Cardiac muscle cell (in vitro differentiated cells and primary cell): ENCODE data around the gene TEX29. TPM values are rescaled to one million over a fixed set of nuclear protein-coding genes. Genes with fewer than 3 reads are reported as not detected.

ENCODE experiments used
- DNase-seq, 2 donors: peaks; one replicate each; pipeline versions ENCODE4 v3.0.0 to v3.0.0-alpha.2; 2010 to 2017; ENCODE audit warnings: low read depth in 1 of 2, low spot score in 1 of 2
- H3K27ac ChIP-seq: fragments of 200-600 bp; sonication (generic); 2 replicates; pipeline ENCODE4 v1.5.1; 2016
- H3K27me3 ChIP-seq: fragments of 200-600 bp; sonication (generic); 2 replicates; pipeline ENCODE4 v1.6.0; 2016; ENCODE audit warnings: control low read depth
- H3K36me3 ChIP-seq: fragments of 200-600 bp; sonication (generic); 2 replicates; pipeline ENCODE4 v1.5.1; 2016; ENCODE audit warnings: control low read depth
- H3K4me1 ChIP-seq: fragments of 200-600 bp; sonication (generic); 2 replicates; pipeline ENCODE4 v1.8.1; 2017; ENCODE audit warnings: low read depth, mild to moderate bottlenecking, mixed run types
- H3K4me3 ChIP-seq: fragments of 200-600 bp; sonication (generic); 2 replicates; pipeline ENCODE4 v1.5.1; 2016; ENCODE audit warnings: mild to moderate bottlenecking
- H3K9me3 ChIP-seq: fragments of 200-600 bp; sonication (generic); 2 replicates; pipeline ENCODE4 v1.5.1; 2017; ENCODE audit warnings: low read depth, mild to moderate bottlenecking, control low read depth
- polyA plus RNA-seq: library from polyadenylated mRNA; unstranded; fragments of >200 nt; fragmentation: Nextera tagmentation; extraction: Ambion mirVana; gene quantifications from 2 replicates; pipeline ENCODE4 v1.2.1, GENCODE V29; 2016
- total RNA-seq: library from RNA; depleted of rRNA; stranded (reverse); fragments of >200 nt; gene quantifications from 2 replicates; pipeline ENCODE4 v1.2.3, GENCODE V29; 2016
- TF ChIP-seq, protein P1 (sequence below): IDR thresholded peaks from 2 replicates; pipeline ENCODE4 v1.5.1; 2012; ENCODE audit warnings: low read depth, mild to moderate bottlenecking, low read length

TEX29 gene
- total and polyA plus RNA-seq, 2 experiments from 2014 or later = not detected

DNA sequence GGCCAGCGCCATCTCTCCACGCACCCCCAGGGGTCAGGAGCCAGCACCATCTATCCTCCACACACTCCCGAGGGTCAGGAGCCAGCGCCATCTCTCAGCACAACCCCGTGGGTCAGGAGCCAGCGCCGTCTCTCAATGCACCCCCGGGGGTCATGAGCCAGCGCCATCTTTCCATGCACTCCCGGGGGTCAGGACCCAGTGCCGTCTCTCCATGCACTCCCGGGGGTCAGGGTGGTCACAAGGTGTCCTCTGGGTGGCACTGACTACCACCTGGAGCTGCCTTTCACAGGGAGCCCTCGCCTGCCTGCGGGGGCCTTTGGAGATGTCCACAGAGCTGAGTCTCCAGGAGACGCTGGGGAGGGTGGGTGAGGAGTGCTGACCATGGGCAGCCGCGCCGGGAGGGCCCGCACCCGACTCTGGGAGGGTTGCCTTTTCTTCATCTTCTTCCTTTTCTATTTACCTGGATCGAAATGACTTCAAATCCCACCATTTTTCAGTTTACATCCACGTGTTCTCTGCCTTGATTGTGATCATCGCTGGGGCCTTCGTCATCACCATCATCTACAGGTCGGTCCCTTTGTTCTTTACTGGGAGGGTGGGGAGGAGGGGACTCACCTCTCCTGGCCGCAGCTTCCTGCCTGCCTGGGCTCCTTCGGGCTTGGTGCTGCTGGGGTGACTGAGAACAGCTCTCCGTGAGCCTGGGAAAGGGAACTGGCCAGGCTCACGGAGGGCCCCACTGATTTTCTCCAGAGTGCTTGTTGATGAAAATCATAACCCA, 19.1 kb downstream of the TEX29 start:
- Histone ChIP-seq H3K9me3 (no peaks in the 10 kb centered on the region), H3K36me3 (no peaks in the 10 kb centered on the region), H3K4me1 (no peaks in the 10 kb centered on the region), H3K27me3 (no peaks in the 10 kb centered on the region), H3K27ac (no peak overlapping the region), H3K4me3 (no peak overlapping the region)
- DNase-seq = no peak
- TF ChIP-seq, protein P1, sequence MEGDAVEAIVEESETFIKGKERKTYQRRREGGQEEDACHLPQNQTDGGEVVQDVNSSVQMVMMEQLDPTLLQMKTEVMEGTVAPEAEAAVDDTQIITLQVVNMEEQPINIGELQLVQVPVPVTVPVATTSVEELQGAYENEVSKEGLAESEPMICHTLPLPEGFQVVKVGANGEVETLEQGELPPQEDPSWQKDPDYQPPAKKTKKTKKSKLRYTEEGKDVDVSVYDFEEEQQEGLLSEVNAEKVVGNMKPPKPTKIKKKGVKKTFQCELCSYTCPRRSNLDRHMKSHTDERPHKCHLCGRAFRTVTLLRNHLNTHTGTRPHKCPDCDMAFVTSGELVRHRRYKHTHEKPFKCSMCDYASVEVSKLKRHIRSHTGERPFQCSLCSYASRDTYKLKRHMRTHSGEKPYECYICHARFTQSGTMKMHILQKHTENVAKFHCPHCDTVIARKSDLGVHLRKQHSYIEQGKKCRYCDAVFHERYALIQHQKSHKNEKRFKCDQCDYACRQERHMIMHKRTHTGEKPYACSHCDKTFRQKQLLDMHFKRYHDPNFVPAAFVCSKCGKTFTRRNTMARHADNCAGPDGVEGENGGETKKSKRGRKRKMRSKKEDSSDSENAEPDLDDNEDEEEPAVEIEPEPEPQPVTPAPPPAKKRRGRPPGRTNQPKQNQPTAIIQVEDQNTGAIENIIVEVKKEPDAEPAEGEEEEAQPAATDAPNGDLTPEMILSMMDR = no peak

DNA sequence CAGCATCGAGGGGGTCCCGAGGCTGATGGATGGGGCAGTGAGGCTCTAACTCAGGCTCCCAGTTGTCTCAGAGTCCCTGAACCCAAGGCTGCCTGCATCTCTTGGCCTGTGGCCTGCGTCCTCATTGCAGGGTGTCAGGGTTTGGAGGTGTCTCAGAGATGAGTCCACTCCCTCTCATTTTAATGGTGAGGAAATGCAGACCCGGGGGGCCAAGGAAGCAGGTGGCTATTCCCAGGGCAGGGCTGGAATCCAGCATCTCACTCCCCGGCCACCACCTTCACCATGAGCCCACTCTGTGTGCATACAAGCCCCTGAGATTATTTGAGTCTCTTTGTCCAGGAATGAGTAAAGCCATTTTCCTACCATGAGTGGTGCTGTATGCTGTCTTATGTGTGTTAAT, 21.4 kb downstream of the TEX29 start:
- H3K4me3 ChIP-seq = no peak overlapping the region
- no peaks in the 10 kb centered on the region for H3K9me3 ChIP-seq
- no peaks in the 10 kb centered on the region for H3K36me3 ChIP-seq
- TF ChIP-seq, protein P1 = no peak
- H3K27ac ChIP-seq = no peak overlapping the region
- no peaks in the 10 kb centered on the region for H3K27me3 ChIP-seq
- H3K4me1 ChIP-seq = no peaks in the 10 kb centered on the region
- no peak for DNase-seq

DNA sequence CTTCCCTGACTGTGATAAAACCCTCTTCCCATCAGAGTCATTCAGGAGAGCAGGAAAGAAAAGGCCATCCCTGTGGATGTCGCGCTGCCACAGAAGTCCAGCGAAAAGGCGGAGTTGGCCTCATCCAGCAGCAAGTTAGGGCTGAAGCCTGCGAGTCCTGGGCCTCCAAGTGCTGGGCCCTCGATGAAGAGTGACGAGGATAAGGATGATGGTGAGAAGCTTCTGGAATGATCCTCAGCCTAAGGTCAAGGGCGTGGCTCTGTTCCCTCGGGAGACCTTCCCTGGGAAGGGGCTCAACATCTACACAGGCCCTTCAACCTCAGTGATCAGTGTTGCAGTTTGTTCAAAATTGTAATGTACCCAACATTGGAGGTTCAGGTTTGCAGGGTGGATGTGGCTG, 22.3 kb downstream of the TEX29 start:
- Histone ChIP-seq H3K36me3 (no peaks in the 10 kb centered on the region), H3K9me3 (no peaks in the 10 kb centered on the region), H3K4me3 (no peak overlapping the region), H3K27ac (no peak overlapping the region), H3K27me3 (no peaks in the 10 kb centered on the region), H3K4me1 (no peaks in the 10 kb centered on the region)
- TF ChIP-seq, protein P1 = no peak
- DNase-seq = no peak

DNA sequence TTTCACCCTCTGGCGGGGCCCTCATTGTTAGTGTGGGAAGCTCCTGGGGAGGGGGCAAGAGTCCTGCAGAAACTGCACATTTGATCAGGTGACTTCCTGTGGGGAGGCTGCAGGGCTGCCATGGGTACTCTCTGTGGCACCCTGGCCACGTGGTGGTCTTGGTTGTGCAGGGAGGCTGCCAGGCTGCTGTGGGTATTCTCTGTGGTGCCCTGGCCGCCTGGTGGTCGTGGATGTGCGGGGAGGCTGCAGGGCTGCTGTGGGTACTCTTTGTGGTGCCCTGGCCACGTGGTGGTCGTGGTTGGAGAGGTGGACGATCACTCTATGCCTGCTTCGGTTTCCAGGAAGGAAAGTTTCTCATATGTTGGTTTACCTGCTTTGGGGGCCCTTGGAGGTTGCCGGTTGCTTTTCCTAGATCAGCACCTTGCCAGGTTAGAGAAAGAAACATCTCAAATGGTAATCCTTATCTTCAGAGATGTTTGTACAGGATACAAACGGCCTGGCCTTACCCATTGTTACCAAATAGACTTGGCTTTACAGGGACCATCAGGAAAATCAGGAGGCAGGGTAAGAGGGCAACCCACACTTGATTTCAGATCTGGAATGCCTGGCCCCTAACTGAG, 22.9 kb downstream of the TEX29 start:
- Histone ChIP-seq H3K27me3 (no peaks in the 10 kb centered on the region), H3K36me3 (no peaks in the 10 kb centered on the region), H3K9me3 (no peaks in the 10 kb centered on the region), H3K4me3 (no peak overlapping the region), H3K27ac (no peak overlapping the region), H3K4me1 (no peaks in the 10 kb centered on the region)
- TF ChIP-seq, protein P1 = no peak
- DNase-seq = no peak

DNA sequence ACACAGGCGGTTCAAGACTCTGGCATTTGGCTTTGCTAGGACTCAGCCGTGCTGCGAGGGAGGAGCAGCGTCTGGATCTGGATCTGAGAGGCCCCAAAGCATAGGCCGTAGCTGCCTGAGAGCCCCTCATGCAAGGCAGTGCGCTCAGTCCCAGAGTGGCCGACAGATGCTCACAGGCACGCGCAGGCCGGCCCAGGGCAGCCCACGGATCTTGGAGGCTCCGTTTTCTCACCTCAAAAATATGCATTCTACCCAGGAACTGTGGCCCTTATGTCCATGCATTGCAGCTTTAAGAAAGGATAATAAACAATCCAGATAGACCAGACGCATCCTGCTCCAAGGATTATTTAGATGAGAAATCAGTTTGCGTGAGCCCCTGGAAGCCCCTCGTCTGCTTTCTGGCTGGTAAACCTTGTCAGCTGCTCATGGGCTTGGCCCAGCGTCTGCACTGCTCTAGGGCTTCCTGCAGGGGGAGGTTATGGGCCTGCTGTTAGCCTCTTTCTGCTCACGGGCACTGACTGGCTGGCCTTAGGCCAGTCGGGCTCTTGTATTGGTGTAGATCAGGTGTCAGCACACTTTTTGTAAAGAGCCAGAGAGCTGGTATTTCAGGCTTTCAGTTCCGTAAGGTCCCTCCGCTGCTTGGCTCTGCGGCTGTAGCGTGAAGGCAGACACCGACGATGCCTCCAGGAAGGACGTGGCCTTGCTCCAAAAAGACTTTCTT, 24.2 kb downstream of the TEX29 start:
- H3K4me3 ChIP-seq = no peak overlapping the region
- DNase-seq = peak; percentile 24 to 86
- no peak overlapping the region for H3K27ac ChIP-seq
- H3K36me3 ChIP-seq = no peaks in the 10 kb centered on the region
- H3K4me1 ChIP-seq = no peaks in the 10 kb centered on the region
- H3K9me3 ChIP-seq = no peaks in the 10 kb centered on the region
- TF ChIP-seq, protein P1 = peak; percentile 41
- no peaks in the 10 kb centered on the region for H3K27me3 ChIP-seq
